ENCODE results near the gene FAM3D. TPM values are rescaled to one million over a fixed set of nuclear protein-coding genes. Genes with fewer than 3 reads are reported as not detected.

Gene FAM3D
- polyA plus RNA-seq, 3 donors: 0.28 to 1.9 (median 0.71) TPM

GRCh38 chr3:58639001-58639400 lies 27.6 kb downstream of the FAM3D start:
- no peaks in the 10 kb centered on the region for H3K27me3 ChIP-seq (ENCODE audit: control insufficient read depth in 2 of 2, insufficient read depth in 2 of 2, low read length in 2 of 2)
- Mint-ChIP-seq H3K27me3 (ENCODE audit: low read depth in 3 of 3) (peaks cover 0 to 11% (median 1%) of the 10 kb centered on the region in 3 donors), H3K4me3 (no peak overlapping the region), H3K9me3 (peaks cover 0 to under 1% (median 0%) of the 10 kb centered on the region in 7 donors), H3K36me3 (no peaks in the 10 kb centered on the region), H3K27ac (no peak overlapping the region), H3K4me1 (peaks cover 4% of the 10 kb centered on the region)
- H3K36me3 ChIP-seq (replicated peaks in 1 of 2; ENCODE audit: control insufficient read depth in 1 of 2, insufficient read depth in 2 of 2, low read length in 2 of 2): no peaks in the 10 kb centered on the region
- no peak for DNase-seq
- TF ChIP-seq CTCF (IDR thresholded peaks at IDR 0.05): no peak
- intact Hi-C loops (cut with micrococcal nuclease): loop anchor here in 1 of 2 donors (5.0 kb wide), 1 partner anchor 423 kb away; no protein-coding TSS in a partner anchor
- no peaks in the 10 kb centered on the region for H4K20me1 ChIP-seq (ENCODE audit: insufficient read depth, low read length)
- WGBS (ENCODE audit: insufficient coverage): no CpG with 5 or more reads among the region's 4 CpGs
- no peak overlapping the region for H3K4me2 ChIP-seq (replicated peaks; ENCODE audit: extremely low read depth, low read length, poor library complexity, severe bottlenecking)
- H2AFZ ChIP-seq (ENCODE audit: insufficient read depth, low read depth, low read length, poor library complexity, severe bottlenecking): no peak overlapping the region
- H3K9ac ChIP-seq (ENCODE audit: insufficient read depth, low read length, poor library complexity, severe bottlenecking): no peak overlapping the region
- H3K4me3 ChIP-seq (replicated peaks in 1 of 3; ENCODE audit: low read depth in 2 of 3, low read length in 3 of 3): no peak overlapping the region
- H3K79me2 ChIP-seq (ENCODE audit: insufficient read depth, low read length): no peaks in the 10 kb centered on the region
- H3K27ac ChIP-seq (ENCODE audit: low read depth in 1 of 2, low read length in 2 of 2): no peak overlapping the region
- no peaks in the 10 kb centered on the region for H3K9me3 ChIP-seq (replicated peaks in 1 of 2; ENCODE audit: control insufficient read depth in 1 of 2, insufficient read depth in 1 of 2, low read length in 2 of 2)
- peaks cover 2 to 4% of the 10 kb centered on the region in 2 donors for H3K4me1 ChIP-seq (ENCODE audit: control insufficient read depth in 1 of 2, insufficient read depth in 2 of 2, low read length in 2 of 2)

- Histone ChIP-seq H3K79me2 (ENCODE audit: insufficient read depth, low read length) (no peaks in the 10 kb centered on the region), H2AFZ (ENCODE audit: insufficient read depth, low read depth, low read length, poor library complexity, severe bottlenecking) (no peak overlapping the region), H3K9me3 (replicated peaks in 1 of 2; ENCODE audit: control insufficient read depth in 1 of 2, insufficient read depth in 1 of 2, low read length in 2 of 2) (no peaks in the 10 kb centered on the region), H3K36me3 (replicated peaks in 1 of 2; ENCODE audit: control insufficient read depth in 1 of 2, insufficient read depth in 2 of 2, low read length in 2 of 2) (no peaks in the 10 kb centered on the region), H3K27me3 (ENCODE audit: control insufficient read depth in 2 of 2, insufficient read depth in 2 of 2, low read length in 2 of 2) (no peaks in the 10 kb centered on the region), H3K27ac (ENCODE audit: low read depth in 1 of 2, low read length in 2 of 2) (no peak overlapping the region), H4K20me1 (ENCODE audit: insufficient read depth, low read length) (no peaks in the 10 kb centered on the region), H3K4me3 (replicated peaks in 1 of 3; ENCODE audit: low read depth in 2 of 3, low read length in 3 of 3) (no peak overlapping the region), H3K4me2 (replicated peaks; ENCODE audit: extremely low read depth, low read length, poor library complexity, severe bottlenecking) (no peak overlapping the region), H3K9ac (ENCODE audit: insufficient read depth, low read length, poor library complexity, severe bottlenecking) (no peak overlapping the region), H3K4me1 (ENCODE audit: control insufficient read depth in 1 of 2, insufficient read depth in 2 of 2, low read length in 2 of 2) (peaks cover 2 to 4% of the 10 kb centered on the region in 2 donors)
- Mint-ChIP-seq H3K36me3 (no peaks in the 10 kb centered on the region), H3K4me1 (peaks cover 4% of the 10 kb centered on the region), H3K9me3 (no peaks in the 10 kb centered on the region), H3K27me3 (ENCODE audit: low read depth in 3 of 3) (peaks cover 0 to 11% (median 1%) of the 10 kb centered on the region in 3 donors), H3K27ac (no peak overlapping the region), H3K4me3 (no peak overlapping the region)
- TF ChIP-seq CTCF (IDR thresholded peaks at IDR 0.05): no peak
- no peak for DNase-seq
- WGBS (ENCODE audit: insufficient coverage): 88% methylated on average over 1 of the region's 6 CpGs
- intact Hi-C loops (cut with micrococcal nuclease): loop anchor here in 1 of 2 donors (5.0 kb wide), 1 partner anchor 424 kb away; no protein-coding TSS in a partner anchor
These were observed 28.0 kb downstream of the FAM3D start for GRCh38 chr3:58638591-58638990.
